Endodermal cell (in vitro differentiated cells): Measurements from ENCODE around the gene PTPRS. TPM values are rescaled to one million over a fixed set of nuclear protein-coding genes. Genes with fewer than 3 reads are reported as not detected.
A peak's percentile ranks its signal among the peaks of the same experiment; 100 is the strongest.

ENCODE experiments used
- DNase-seq: peaks from one replicate; pipeline ENCODE4 v3.0.0-alpha.2; 2017
- H3K27ac ChIP-seq: 2 replicates; pipeline ENCODE4 v1.5.1; 2013; ENCODE audit warnings: mild to moderate bottlenecking, low read depth, low read length, moderate library complexity
- H3K27me3 ChIP-seq: 2 replicates; pipeline ENCODE4 v1.6.1; 2013; ENCODE audit warnings: mild to moderate bottlenecking, low read length, moderate library complexity; ENCODE audit not compliant: insufficient read depth, control insufficient read depth, poor library complexity, severe bottlenecking
- H3K36me3 ChIP-seq: 2 replicates; pipeline ENCODE4 v1.7.0; 2013; ENCODE audit warnings: mild to moderate bottlenecking, low read length, moderate library complexity; ENCODE audit not compliant: control insufficient read depth, insufficient read depth
- H3K4me1 ChIP-seq: one replicate; pipeline ENCODE4 v1.7.0; 2013; ENCODE audit warnings: low read length; ENCODE audit not compliant: control insufficient read depth, insufficient read depth
- H3K4me3 ChIP-seq: 2 replicates; pipeline ENCODE4 v1.5.1; 2013; ENCODE audit warnings: mild to moderate bottlenecking, low read length, moderate library complexity
- H3K9ac ChIP-seq: 2 replicates; pipeline ENCODE4 v1.6.1; 2013; ENCODE audit warnings: mild to moderate bottlenecking, low read length, moderate library complexity; ENCODE audit not compliant: poor library complexity, severe bottlenecking; ENCODE audit errors: extremely low read depth
- H3K9me3 ChIP-seq: 2 replicates; pipeline ENCODE4 v1.6.1; 2013; ENCODE audit warnings: mild to moderate bottlenecking, low read length, moderate library complexity; ENCODE audit not compliant: control insufficient read depth
- H3K27ac Mint-ChIP-seq: 2 replicates; pipeline ENCODE4 v1.8.0; 2020; ENCODE audit warnings: mixed read lengths
- H3K27me3 Mint-ChIP-seq: 2 replicates; pipeline ENCODE4 v1.8.0; 2021; ENCODE audit warnings: mild to moderate bottlenecking, mixed read lengths; ENCODE audit not compliant: insufficient read depth
- H3K36me3 Mint-ChIP-seq: 2 replicates; pipeline ENCODE4 v1.8.0; 2020; ENCODE audit warnings: low read depth, mixed read lengths
- H3K4me1 Mint-ChIP-seq: 2 replicates; pipeline ENCODE4 v1.8.0; 2020; ENCODE audit warnings: mixed read lengths
- H3K4me3 Mint-ChIP-seq: 2 replicates; pipeline ENCODE4 v1.8.0; 2020; ENCODE audit warnings: mild to moderate bottlenecking, moderate library complexity, mixed read lengths
- H3K9me3 Mint-ChIP-seq: 2 replicates; pipeline ENCODE4 v1.8.0; 2020; ENCODE audit warnings: mild to moderate bottlenecking, mixed read lengths
- CTCF ChIP-seq: fragments of 200-600 bp; sonication (generic); conservative IDR thresholded peaks from 2 replicates; pipeline ENCODE4 v1.5.0; 2021; ENCODE audit warnings: antibody characterized with exemption, mild to moderate bottlenecking
- WGBS, 2 experiments: methylation state at CpG; one replicate each; pipeline versions ENCODE4 v1.1.5 to v1.1.7; 2013; ENCODE audit warnings: missing lambda C conversion rate in 2 of 2, mixed read lengths in 1 of 2; ENCODE audit not compliant: insufficient coverage in 1 of 2, insufficient read length in 1 of 2; 5-methylcytosine and 5-hydroxymethylcytosine counted together
- long read RNA-seq, 4 experiments: library from polyadenylated mRNA in 2 of 4; library from RNA in 1 of 4; library from capped mRNA in 1 of 4; stranded (forward) in 3 of 4; unstranded in 1 of 4; transcript quantifications; one replicate each; pipeline ENCODE4 v2.0.0, GENCODE V29; 2020 to 2021; ENCODE audit warnings: inconsistent platforms in 1 of 4
- polyA plus RNA-seq, 2 experiments: library from polyadenylated mRNA; stranded (reverse); fragments of 50-300 nt; gene quantifications; one replicate each; pipeline ENCODE4 v1.2.3, GENCODE V29; 2013
- total RNA-seq, 2 donors: library from RNA; stranded (reverse); fragmentation: NEBNext Ultra II Directional in 1 of 2; extraction: Animal tissue kit (Norgen Biotek cat#: 25700) in 1 of 2; gene quantifications; 2 replicates in 1 of 2; 3 replicates in 1 of 2; pipeline ENCODE4 v1.2.1, GENCODE V29; 2021

PTPRS gene
- 100 to 1,000 TPM; 226 to 248 TPM for total RNA-seq
- polyA plus RNA-seq (2013, experiment 1 of 2): 178 TPM
- 175 TPM for polyA plus RNA-seq (2013, experiment 2 of 2)
- long read RNA-seq, experiment 1, partial matches to known transcripts: 7 of 19 reads
- long read RNA-seq, experiment 1, other reads (novel, unspliced or antisense): 12 of 19 reads
- long read RNA-seq, experiment 2, partial matches to known transcripts: 41 of 68 reads
- long read RNA-seq, experiment 2, other reads (novel, unspliced or antisense): 27 of 68 reads
- long read RNA-seq, experiment 3, partial matches to known transcripts: 17 of 42 reads
- long read RNA-seq, experiment 3, other reads (novel, unspliced or antisense): 24 of 42 reads
- long read RNA-seq, experiment 4, partial matches to known transcripts: 0 of 4 reads
- long read RNA-seq, experiment 4, other reads (novel, unspliced or antisense): 4 of 4 reads

GRCh38 chr19:5340637-5341447 lies at the start of gene PTPRS:
PTPRS (minus strand) TSS chr19:5340812; CDS start chr19:5286140, 54,672 bp downstream.
- no peaks in the 10 kb centered on the region for H3K9me3 ChIP-seq
- WGBS, 2 experiments: 7 to 20% methylated on average over 8 to 81 of the region's 81 CpGs
- H3K27ac Mint-ChIP-seq: peak within 1 kb of the TSS; percentile 92
- H3K9ac ChIP-seq: peak within 1 kb of the TSS; percentile 84
- peak; percentile 95 for DNase-seq
- peak within 1 kb of the TSS; percentile 86 for H3K4me3 ChIP-seq
- peaks cover 5% of the 10 kb centered on the region for H3K4me1 ChIP-seq
- TF ChIP-seq CTCF: no peak
- H3K27ac ChIP-seq: peak within 1 kb of the TSS; percentile 93
- no peaks in the 10 kb centered on the region for H3K36me3 ChIP-seq
- peak within 1 kb of the TSS; percentile 86 for H3K4me3 Mint-ChIP-seq
- peaks cover 29% of the 10 kb centered on the region for H3K27me3 Mint-ChIP-seq
- peaks cover 5% of the 10 kb centered on the region for H3K9me3 Mint-ChIP-seq
- H3K4me1 Mint-ChIP-seq: peaks cover 23% of the 10 kb centered on the region
- H3K27me3 ChIP-seq: peaks cover 11% of the 10 kb centered on the region
- no peaks in the 10 kb centered on the region for H3K36me3 Mint-ChIP-seq

GRCh38 chr19:5389353-5389752 lies 48.7 kb upstream of the PTPRS start:
- H3K27me3 Mint-ChIP-seq: peaks cover 87% of the 10 kb centered on the region
- 74 to 77% methylated on average over 5 to 6 of the region's 6 CpGs for WGBS, 2 experiments
- no peak overlapping the region for H3K27ac Mint-ChIP-seq
- Histone ChIP-seq H3K9ac (no peak overlapping the region), H3K4me3 (no peak overlapping the region), H3K4me1 (no peaks in the 10 kb centered on the region), H3K36me3 (no peaks in the 10 kb centered on the region), H3K9me3 (no peaks in the 10 kb centered on the region), H3K27ac (no peak overlapping the region), H3K27me3 (peaks cover 29% of the 10 kb centered on the region)
- H3K4me3 Mint-ChIP-seq: no peak overlapping the region
- DNase-seq: no peak
- H3K4me1 Mint-ChIP-seq: no peaks in the 10 kb centered on the region
- H3K36me3 Mint-ChIP-seq: no peaks in the 10 kb centered on the region
- peaks cover 16% of the 10 kb centered on the region for H3K9me3 Mint-ChIP-seq
- no peak for TF ChIP-seq CTCF

- H3K4me1 ChIP-seq: no peaks in the 10 kb centered on the region
- H3K27ac ChIP-seq: peak overlapping the region; percentile 5
- H3K36me3 Mint-ChIP-seq: no peaks in the 10 kb centered on the region
- no peak overlapping the region for H3K9ac ChIP-seq
- H3K27me3 ChIP-seq: peaks cover 10% of the 10 kb centered on the region
- no peaks in the 10 kb centered on the region for H3K36me3 ChIP-seq
- no peak for DNase-seq
- no peak overlapping the region for H3K27ac Mint-ChIP-seq
- H3K4me1 Mint-ChIP-seq: no peaks in the 10 kb centered on the region
- TF ChIP-seq CTCF: no peak
- 80 to 84% methylated on average over 1 of the region's 1 CpG for WGBS, 2 experiments
- no peak overlapping the region for H3K4me3 ChIP-seq
- peaks cover 27% of the 10 kb centered on the region for H3K9me3 Mint-ChIP-seq
- no peak overlapping the region for H3K4me3 Mint-ChIP-seq
- H3K9me3 ChIP-seq: peaks cover 3% of the 10 kb centered on the region
- H3K27me3 Mint-ChIP-seq: peaks cover 82% of the 10 kb centered on the region
These were observed 46.9 kb upstream of the PTPRS start for GRCh38 chr19:5387472-5387871.
